ENCODE measurements around the gene MGLL.

DNA sequence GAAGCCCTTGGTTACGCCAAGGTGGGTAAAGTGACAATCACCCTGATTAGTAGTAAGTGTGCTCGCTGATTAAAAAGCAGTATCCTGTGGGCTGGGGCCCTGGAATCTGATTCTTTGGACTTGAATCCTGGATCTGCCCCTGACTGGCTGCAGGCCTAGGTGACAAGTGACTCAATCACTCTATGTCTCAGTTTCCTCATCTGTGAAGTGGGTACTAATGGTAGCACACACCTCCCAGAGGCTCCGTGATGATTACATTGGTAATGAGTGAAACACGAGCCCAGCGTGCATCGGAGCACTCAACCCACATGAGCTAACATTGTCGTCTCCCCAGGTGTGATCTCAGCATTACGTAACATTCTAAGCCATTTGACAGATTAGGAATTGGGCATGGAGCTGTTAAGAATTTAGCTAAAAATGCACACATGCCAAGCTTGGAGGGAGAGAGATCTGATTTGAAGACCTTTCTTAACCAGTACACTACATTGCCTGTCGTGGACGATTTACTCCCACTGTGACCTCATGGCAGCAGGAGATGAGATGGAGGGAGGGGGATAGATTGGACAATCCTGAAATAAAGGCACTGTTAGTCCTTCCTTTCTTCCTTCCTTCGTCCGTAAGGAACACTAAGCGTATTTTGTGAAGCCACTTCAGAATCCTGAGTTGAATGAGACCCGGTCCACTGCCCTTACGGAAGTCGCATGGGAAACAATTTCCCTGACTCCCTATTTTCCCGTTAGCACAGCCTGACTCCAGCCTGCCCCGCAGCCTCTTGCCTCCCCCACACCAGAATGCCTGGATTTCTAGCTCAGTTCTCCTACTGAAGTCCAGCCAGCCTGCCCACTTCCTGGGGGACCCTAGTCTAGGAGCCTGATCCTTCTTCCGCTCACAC, 32.1 kb downstream of the MGLL start:
- TF ChIP-seq, protein P1, sequence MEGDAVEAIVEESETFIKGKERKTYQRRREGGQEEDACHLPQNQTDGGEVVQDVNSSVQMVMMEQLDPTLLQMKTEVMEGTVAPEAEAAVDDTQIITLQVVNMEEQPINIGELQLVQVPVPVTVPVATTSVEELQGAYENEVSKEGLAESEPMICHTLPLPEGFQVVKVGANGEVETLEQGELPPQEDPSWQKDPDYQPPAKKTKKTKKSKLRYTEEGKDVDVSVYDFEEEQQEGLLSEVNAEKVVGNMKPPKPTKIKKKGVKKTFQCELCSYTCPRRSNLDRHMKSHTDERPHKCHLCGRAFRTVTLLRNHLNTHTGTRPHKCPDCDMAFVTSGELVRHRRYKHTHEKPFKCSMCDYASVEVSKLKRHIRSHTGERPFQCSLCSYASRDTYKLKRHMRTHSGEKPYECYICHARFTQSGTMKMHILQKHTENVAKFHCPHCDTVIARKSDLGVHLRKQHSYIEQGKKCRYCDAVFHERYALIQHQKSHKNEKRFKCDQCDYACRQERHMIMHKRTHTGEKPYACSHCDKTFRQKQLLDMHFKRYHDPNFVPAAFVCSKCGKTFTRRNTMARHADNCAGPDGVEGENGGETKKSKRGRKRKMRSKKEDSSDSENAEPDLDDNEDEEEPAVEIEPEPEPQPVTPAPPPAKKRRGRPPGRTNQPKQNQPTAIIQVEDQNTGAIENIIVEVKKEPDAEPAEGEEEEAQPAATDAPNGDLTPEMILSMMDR (IDR thresholded peaks at IDR 0.05), result no peak
- TF ChIP-seq EP300 (IDR thresholded peaks at IDR 0.05), result no peak
- TF ChIP-seq POLR2A (IDR thresholded peaks at IDR 0.05), result no peak

All from suprapubic skin (tissue), 3 donors.